Testis (tissue), 2 donors: Measurements from ENCODE around the gene ZNF281.

ENCODE experiments used
- POLR2A ChIP-seq: fragments of 450-650 bp; IDR thresholded peaks from one replicate; pipeline ENCODE4 v1.6.1; 2017; ENCODE audit warnings: antibody characterized with exemption, mild to moderate bottlenecking, moderate library complexity
- TF ChIP-seq, protein P1 (sequence below), 3 experiments: fragments of 450-650 bp in 2 of 3; fragments of 200-600 bp in 1 of 3; sonication (generic) in 1 of 3; IDR thresholded peaks; one replicate each; pipeline ENCODE4 v1.5.1; 2016 to 2019; ENCODE audit warnings: antibody characterized with exemption in 3 of 3, mild to moderate bottlenecking in 2 of 3, moderate library complexity in 1 of 3

DNA sequence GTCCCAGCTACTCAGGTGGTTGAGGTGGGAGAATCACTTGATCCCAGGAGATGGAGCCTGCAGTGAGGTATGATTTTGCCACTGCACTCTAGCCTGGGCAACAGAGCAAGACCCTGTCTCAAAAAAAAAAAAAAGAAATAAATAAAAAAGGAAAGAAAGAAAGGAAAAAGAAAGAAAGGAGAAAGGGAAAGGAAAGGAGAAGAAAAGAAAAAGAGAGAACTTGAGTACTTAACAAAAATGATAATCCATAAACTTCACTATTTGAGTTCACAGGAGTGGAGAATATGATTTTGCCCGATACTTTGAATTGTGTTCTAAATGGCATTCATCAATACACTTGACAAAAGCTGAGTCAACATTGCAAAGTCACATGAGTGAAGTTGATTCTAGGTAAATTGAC is 23.8 kb upstream of the ZNF281 start:
- TF ChIP-seq, protein P1, sequence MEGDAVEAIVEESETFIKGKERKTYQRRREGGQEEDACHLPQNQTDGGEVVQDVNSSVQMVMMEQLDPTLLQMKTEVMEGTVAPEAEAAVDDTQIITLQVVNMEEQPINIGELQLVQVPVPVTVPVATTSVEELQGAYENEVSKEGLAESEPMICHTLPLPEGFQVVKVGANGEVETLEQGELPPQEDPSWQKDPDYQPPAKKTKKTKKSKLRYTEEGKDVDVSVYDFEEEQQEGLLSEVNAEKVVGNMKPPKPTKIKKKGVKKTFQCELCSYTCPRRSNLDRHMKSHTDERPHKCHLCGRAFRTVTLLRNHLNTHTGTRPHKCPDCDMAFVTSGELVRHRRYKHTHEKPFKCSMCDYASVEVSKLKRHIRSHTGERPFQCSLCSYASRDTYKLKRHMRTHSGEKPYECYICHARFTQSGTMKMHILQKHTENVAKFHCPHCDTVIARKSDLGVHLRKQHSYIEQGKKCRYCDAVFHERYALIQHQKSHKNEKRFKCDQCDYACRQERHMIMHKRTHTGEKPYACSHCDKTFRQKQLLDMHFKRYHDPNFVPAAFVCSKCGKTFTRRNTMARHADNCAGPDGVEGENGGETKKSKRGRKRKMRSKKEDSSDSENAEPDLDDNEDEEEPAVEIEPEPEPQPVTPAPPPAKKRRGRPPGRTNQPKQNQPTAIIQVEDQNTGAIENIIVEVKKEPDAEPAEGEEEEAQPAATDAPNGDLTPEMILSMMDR (IDR thresholded peaks at IDR 0.05) = no peak
- TF ChIP-seq POLR2A = no peak
